ENCODE measurements around the gene FXN.
"Not testable (repeated sequence)": the region's sequence is repeated elsewhere in the genome, so short reads cannot be mapped to it uniquely, and the experiment has no call there.

Gene FXN

GRCh38 chr9:69027355-69028097, 8.0 kb upstream of the FXN start:
- DNase-seq (ENCODE audit: low read depth) = peak; percentile 29

- DNase-seq (ENCODE audit: low read depth) = no peak
These were observed 6.8 kb upstream of the FXN start for GRCh38 chr9:69028754-69029153.

- DNase-seq (ENCODE audit: low read depth) = no peak
These were observed 6.0 kb upstream of the FXN start for GRCh38 chr9:69029535-69029934.

GRCh38 chr9:69030851-69031645, 4.5 kb upstream of the FXN start:
- DNase-seq (ENCODE audit: low read depth) = no peak

GRCh38 chr9:69034071-69034470, 1.5 kb upstream of the FXN start:
- DNase-seq (ENCODE audit: low read depth) = no peak

DNA sequence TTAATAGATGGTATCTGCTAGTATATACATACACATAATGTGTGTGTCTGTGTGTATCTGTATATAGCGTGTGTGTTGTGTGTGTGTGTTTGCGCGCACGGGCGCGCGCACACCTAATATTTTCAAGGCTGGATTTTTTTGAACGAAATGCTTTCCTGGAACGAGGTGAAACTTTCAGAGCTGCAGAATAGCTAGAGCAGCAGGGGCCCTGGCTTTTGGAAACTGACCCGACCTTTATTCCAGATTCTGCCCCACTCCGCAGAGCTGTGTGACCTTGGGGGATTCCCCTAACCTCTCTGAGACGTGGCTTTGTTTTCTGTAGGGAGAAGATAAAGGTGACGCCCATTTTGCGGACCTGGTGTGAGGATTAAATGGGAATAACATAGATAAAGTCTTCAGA, 757 bp downstream of the FXN start:
- peak; percentile 18 for DNase-seq (ENCODE audit: low read depth)

GRCh38 chr9:69036799-69037198, 1.2 kb downstream of the FXN start:
- DNase-seq (ENCODE audit: low read depth) = no peak

DNA sequence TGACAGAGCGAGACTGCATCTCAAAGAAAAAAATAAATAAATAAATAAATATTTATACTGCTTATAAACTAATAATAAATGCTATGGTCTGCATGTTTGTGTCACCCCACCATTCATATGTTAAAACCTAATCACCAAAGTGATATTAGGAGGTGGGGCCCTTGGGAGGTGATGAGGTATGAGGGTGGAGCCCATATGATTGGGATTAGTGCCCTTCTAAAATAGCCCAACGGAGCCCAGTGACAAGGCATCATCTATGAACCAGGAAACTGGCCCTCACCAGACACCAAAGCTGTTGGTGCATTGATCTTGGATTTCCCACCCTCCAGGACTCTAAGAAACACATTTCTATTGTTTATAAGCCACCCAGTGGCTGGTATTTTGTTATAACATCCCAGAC, 5.1 kb downstream of the FXN start:
- no peak for DNase-seq (ENCODE audit: low read depth)

GRCh38 chr9:69044240-69045219, 9.0 kb downstream of the FXN start:
- peak; percentile 12 for DNase-seq (ENCODE audit: low read depth)

GRCh38 chr9:69045821-69046220, 10.3 kb downstream of the FXN start:
- DNase-seq (ENCODE audit: low read depth) = no peak

- no peak for DNase-seq (ENCODE audit: low read depth)
These were observed 11.2 kb downstream of the FXN start for GRCh38 chr9:69046723-69047122.

DNA sequence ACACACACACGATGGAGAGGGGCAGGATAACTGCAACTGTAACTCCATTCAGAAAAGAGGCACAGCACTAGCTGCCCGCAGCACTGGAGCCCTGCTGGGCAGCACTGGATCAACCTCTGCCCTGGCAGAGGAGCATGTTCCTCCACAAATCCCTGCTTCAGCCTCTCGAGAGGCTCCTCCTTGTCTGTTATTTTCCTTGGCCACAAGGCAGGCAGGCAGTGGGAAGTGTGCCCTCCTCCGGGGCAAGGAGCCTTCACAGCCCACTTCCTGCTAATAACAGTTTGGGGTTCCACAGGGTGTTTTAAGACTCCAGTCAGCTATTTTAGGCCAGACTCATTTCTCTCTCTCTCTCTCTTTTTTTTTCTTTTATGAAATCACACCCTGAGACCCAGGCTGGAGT, 11.8 kb downstream of the FXN start:
- no peak for DNase-seq (ENCODE audit: low read depth)

DNA sequence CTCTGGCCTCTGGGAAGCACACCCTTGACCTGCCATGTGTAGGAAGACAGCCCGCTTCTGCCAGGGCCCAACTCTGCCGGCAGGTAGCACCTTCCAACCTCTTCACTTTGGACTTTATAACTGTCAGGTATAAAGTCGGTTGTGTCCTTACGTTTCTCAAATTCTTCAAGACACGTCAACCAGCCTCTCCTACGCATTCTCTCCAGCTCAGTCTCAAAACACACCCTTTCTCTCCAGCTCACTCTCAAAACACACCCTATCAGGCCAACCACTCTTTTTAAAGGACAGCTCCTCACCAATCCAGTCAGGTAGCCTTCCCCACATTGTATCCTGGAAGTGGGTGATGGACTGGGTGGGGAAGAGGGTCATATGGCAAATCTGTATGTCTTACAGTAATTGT, 13.5 kb downstream of the FXN start:
- DNase-seq (ENCODE audit: low read depth) = no peak

GRCh38 chr9:69050936-69051335, 15.4 kb downstream of the FXN start:
- not testable (repeated sequence) for DNase-seq (ENCODE audit: low read depth)

DNA sequence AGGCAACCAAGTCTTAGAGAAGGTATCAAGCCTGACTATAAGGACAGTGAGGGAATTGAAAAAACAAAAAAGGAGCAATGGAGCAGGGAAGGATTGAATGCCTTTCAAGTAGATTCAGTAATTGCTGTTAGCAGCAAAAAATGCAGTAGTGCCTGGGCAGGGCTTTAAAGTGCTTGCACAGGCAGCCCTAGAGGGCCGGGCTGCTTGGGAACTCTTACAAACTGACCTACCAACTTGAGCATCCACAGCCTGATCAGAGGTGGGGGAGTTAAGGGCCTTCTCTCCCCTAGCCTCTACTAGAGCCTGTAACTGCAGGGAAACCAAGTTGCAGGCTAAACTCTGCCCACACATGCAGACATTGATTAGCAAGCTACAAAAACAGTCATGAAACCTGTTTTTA, 19.4 kb downstream of the FXN start:
- no peak for DNase-seq (ENCODE audit: low read depth)

DNA sequence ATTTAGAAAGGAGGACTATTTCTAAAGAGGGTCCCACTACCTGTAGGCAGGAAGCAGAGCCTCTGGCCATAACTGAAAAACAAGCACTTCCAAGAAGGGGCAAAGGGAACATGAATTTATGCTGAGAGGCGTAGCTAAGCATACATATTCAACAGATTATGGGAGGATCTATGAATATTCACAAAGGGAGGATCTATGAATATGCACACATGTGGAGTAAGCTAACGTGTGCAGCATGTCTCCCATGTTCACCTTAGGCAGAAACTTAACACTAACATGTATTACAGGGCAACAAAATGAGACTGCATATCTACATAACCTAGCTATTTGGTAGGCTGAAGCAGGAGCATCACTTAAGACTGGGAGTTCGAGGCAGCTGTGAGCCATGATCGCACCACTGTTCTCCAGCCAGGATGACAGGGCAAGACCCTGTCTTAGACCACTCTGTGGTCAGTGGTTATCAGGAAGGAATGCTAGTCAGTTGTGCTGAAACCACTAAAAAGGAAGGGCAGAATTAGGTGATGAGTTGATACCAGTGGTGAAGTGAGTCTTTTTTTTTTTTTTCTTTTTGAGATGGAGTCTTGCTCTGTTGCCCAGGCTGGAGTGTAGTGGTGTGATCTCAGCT, 20.8 kb downstream of the FXN start:
- peak; percentile 11 for DNase-seq (ENCODE audit: low read depth)

- no peak for DNase-seq (ENCODE audit: low read depth)
These were observed 22.5 kb downstream of the FXN start for GRCh38 chr9:69058101-69058500.

DNA sequence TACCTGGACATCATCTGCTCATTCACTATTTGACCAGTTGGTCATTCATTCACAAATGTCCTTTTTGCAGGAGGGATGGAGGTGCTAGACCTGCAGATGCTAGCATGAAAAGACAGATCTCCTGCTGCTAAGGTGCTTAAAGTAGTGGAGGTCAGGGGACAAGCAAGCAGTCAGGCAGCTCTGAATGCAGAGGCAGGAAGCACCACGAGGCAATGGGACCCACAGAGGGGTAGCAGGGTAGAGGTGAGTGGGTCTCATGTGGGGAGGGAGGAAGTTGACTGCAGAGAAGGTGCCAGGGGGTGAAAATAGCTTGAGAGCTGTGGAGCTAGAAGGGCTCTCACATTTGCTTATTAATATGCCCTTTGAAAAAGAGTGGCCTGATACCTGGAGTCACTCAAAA, 25.2 kb downstream of the FXN start:
- no peak for DNase-seq (ENCODE audit: low read depth)

DNA sequence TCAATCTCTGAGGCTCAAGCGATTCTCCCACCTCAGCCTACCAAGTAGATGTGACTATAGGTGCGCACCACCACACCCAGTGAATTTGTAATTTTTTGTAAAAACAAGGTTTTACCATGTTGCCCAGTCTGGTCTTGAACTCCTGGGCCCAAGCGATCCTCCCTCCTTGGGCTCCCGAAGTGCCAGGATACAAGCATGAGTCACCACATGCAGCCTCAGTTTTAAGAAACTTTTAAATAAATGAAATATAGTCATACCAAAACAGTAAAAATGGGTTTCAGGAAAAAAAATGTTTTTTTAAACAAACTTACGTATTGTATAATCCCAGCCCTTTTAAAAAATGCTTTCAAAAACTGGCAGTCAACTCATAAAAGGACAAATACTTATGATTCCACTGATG, 26.6 kb downstream of the FXN start:
- DNase-seq (ENCODE audit: low read depth) = no peak

- no peak for DNase-seq (ENCODE audit: low read depth)
These were observed 28.3 kb downstream of the FXN start for GRCh38 chr9:69063839-69064238.

- no peak for DNase-seq (ENCODE audit: low read depth)
These were observed 30.1 kb downstream of the FXN start for GRCh38 chr9:69065660-69066059.

GRCh38 chr9:69066955-69067354, 31.4 kb downstream of the FXN start:
- DNase-seq (ENCODE audit: low read depth) = no peak

Data from amniotic epithelial cell (primary cell).